Measurements from ENCODE around the gene RIPOR2.
"Not testable (repeated sequence)": the region's sequence is repeated elsewhere in the genome, so short reads cannot be mapped to it uniquely, and the experiment has no call there.

RIPOR2 gene

GRCh38 chr6:24903681-24904080 lies 32.1 kb downstream of the RIPOR2 start:
- DNase-seq (ENCODE audit: low read depth in 3 of 3), result no peak

GRCh38 chr6:24902782-24903181 lies 33.0 kb downstream of the RIPOR2 start:
- no peak for DNase-seq (ENCODE audit: low read depth in 3 of 3)

DNA sequence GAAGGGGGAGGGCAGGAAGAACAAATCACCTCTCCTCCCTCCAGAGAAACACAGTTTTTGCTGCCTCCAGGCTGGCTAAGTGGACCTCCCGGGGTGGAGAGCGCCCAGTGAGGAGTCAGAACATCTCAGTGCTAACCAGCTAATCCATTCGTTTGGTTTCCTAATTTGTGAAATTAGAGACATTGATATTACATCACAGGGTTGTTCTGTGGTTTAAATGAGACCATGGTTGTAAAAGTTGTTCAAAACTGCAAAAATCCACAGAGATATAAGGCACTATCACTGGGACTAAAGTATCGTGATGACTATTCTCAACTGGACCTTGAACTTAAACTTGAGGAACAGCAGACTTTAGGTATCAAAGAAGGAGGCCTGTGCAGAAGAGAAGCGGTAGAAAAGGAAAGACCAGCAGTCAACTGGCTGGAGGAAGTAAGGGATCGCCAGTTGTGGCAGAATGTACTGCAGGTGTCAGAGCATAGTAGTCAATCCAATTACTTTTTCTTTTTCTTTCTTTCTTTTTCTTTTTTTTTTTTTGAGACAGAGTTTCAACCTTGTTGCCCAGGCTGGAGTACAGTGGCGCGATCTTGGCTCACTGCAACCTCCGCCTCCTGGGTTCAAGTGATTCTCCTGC lies 33.9 kb downstream of the RIPOR2 start:
- DNase-seq (ENCODE audit: low read depth in 3 of 3), result no peak

DNA sequence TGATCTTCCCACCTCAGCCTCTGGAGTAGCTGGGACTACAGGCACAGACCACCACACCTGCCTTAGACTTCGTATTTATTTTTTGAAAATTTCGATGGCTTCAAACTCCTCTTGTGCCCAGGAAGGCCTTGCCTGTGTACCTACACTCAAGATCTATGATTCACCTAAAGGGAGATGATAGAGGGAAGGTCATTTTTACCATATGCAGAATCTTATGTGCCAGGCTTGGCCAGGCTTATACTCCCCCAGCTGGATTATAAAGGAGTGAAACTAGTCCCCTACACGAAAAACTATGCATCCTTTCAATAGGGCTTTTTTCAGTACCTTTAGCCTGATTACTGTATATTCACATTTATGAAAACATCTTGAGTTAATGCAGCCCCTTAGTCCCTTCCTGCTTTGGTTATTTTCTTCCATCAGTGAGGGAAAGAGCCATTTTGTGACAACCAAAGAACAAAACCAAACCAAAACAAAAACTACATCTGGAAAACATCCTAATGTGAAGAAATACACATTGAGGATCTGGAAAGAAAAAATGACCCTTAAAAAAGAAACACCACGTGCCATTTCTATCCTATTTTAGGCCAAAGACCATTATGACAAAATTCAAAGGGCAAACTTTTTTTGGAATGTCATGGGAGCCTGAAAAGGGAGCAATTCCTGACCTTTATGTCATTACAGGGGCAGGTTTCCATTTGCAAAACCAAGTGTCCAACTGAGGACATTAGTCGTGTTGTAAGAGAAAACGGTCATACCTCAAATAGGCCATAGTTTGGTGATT lies 34.7 kb downstream of the RIPOR2 start:
- no peak for DNase-seq (ENCODE audit: low read depth in 3 of 3)

DNA sequence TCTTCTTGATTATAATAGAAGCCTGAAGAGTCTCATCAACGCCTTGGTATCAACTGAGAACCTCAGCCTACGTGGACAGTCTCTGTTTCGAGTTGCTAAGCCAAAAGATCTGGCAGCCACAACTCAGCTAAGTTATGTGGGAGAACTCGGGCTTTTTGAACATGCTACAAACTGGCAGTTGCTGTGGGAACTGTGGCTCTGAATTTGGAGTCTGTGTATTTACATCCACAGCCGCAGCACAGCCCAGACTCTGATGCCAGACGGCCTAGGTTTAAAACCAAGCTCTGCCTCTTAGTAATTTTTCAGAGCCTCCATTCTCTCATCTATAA lies 35.8 kb downstream of the RIPOR2 start:
- DNase-seq (ENCODE audit: low read depth in 3 of 3), result no peak

GRCh38 chr6:24899136-24899996 lies 36.4 kb downstream of the RIPOR2 start:
- DNase-seq (ENCODE audit: low read depth in 3 of 3), result no peak

- DNase-seq (ENCODE audit: low read depth in 3 of 3), result no peak
These were observed 37.1 kb downstream of the RIPOR2 start for GRCh38 chr6:24898676-24899075.

GRCh38 chr6:24897186-24897585 lies 38.6 kb downstream of the RIPOR2 start:
- no peak for DNase-seq (ENCODE audit: low read depth in 3 of 3)

DNA sequence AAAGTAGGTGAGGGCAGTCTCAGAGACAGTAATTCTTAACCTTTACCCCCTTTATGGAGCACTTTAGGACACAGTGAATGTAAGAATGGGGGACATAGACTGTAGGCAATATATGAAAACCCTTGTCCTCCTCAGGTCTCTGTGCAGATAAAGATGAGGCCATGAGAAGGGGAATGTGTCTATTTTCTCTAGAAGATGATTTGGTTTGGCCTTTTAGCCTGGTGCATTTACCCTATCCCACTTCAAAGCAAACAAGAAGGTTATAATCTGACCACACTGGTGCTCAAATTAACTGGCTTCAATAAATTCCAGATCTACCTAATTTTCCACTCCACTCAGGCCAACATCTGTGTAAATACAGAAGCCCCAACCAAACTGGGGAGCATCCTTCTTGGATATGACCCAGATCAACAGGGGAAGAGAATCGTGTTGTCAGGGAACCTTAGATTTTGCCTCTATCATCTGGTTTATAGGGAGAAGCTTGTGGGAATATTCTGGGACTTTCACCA lies 42.4 kb downstream of the RIPOR2 start:
- no peak for DNase-seq (ENCODE audit: low read depth in 3 of 3)

- no peak for DNase-seq (ENCODE audit: low read depth in 3 of 3)
These were observed 44.8 kb downstream of the RIPOR2 start for GRCh38 chr6:24891004-24891403.

- no peak for DNase-seq (ENCODE audit: low read depth in 3 of 3)
These were observed 45.3 kb downstream of the RIPOR2 start for GRCh38 chr6:24890471-24890870.

- no peak for DNase-seq (ENCODE audit: low read depth in 3 of 3)
These were observed 46.9 kb downstream of the RIPOR2 start for GRCh38 chr6:24888715-24889370.

DNA sequence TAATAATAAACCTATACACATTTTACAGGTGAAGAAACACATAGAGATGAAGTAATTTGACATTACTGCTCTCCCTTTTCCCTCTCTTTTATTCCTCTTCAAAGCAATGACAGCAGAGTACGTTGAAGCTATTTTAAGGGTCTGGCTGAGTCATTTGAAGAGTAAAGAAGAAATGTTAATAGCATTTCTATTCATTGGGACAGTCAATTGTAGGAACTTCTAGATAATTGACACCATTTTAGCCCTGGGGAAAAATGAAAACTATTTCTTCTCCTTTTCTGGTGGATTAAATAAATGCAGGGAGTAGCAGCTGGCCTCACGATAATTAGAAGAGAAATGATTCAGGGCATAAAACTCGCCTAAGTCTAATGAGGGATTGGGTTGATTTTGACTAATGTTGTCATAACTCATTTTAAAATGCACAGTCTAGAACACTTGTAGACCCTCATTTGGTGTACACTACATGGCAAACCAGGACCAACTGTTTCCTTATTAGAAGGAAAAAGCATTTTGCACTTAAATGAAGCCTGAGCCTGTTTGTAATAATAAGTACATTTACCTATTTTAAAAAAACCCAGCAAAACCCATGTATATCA lies 48.1 kb downstream of the RIPOR2 start:
- DNase-seq (ENCODE audit: low read depth in 3 of 3), result no peak

DNA sequence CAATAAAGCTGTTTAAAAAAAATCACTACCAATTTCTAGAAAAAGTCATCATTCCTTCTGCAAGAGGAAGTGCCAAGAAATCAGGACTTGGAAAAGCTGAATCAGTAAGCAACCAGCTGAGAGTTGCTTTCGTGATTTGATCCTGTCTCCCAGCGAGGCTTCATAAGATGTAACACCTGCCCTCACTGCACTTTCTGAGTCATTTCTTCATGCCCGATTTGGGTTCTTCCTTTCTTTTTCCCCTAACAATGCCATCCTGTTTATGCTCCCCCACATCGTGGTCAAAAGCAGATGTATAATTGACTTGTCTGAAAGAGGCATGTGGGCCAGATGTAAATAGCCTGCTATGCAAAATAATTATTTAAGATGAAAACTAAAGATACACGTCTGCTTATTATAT lies 52.1 kb downstream of the RIPOR2 start:
- DNase-seq (ENCODE audit: low read depth in 3 of 3), result peak in 2 of 3 experiments; percentile 7 to 30

GRCh38 chr6:24882835-24883555 lies 52.8 kb downstream of the RIPOR2 start:
- no peak for DNase-seq (ENCODE audit: low read depth in 3 of 3)

DNA sequence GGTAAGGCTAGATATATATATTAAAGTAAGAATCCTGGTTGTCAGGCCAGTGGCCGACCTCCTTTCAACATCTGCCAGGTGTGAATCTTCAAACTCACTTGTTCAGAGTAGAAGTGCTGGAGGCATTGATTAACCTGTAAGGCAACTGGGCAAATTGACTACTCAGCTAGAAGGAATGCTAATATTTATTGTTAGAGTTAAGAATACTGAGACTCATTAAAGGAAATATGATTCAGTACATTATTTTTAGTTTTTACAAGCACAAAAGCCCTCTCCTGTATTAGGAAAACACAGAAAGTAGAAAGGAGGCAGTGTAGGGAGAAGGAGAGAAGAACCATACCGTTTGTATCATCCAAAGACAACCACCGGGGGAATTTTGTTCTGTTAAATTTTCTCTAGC lies 53.5 kb downstream of the RIPOR2 start:
- DNase-seq (ENCODE audit: low read depth in 3 of 3), result no peak

GRCh38 chr6:24881376-24881775 lies 54.4 kb downstream of the RIPOR2 start:
- DNase-seq (ENCODE audit: low read depth in 3 of 3), result no peak

DNA sequence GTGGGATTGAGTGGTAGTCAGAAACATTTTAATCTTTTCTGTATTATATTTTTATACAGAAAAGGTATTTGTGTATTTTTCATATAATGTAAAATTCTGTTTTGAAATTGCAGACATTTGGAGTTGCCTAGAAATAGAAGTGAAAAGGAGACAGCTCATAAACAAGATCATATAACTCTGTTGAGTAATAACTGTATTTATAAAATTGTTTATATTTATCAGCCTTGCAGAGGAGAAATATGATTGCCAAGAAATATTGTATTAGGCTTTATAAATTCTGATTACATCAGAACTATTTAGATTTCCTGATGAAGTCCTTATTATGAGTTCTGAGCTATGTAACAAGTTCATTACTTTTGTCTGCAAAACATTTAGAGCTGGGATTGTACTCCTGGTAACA lies 55.3 kb downstream of the RIPOR2 start:
- no peak for DNase-seq (ENCODE audit: low read depth in 3 of 3)

DNA sequence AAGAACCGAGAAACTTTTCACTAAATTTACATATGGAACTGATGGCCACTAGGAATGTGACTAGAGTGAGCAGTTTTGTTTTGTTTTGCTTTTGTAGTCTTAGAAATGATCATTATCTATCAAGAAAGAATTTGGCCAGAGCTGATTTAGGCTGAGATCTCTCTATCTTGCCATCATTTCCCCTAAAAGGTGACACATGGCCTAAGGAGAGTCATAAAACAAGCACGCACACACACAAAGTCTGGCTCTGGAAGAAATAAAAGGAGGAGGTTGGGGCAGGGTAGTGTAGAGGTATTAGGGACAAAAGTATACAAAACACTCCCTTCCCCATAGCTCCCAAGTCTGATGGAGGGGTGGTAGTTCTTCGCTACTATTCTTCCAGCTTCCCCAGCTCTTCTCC lies 56.4 kb downstream of the RIPOR2 start:
- no peak for DNase-seq (ENCODE audit: low read depth in 3 of 3)

DNA sequence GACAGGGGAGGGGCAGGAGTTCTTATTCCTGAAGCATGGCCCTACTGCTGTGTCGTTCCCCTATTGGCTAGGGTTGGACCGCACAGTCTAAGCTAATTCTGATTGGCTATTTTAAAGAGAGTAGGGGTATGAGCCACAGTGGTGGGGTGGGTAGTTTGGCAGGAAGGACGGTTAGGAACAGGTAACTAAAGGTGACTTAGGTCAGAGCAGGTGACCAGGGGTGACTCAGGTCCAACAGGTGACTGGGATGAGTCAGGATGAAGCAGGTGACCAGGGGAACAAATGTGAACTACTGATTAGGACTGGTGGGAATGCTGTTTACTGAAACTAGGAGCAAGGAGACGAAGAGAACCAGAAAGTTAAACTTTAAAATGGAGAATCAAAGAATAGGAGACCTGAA lies 58.0 kb downstream of the RIPOR2 start:
- DNase-seq (ENCODE audit: low read depth in 3 of 3), result not testable (repeated sequence)

Measured in stimulated activated CD4-positive, alpha-beta T cell treated with anti-CD3 and anti-CD28 coated beads, TNF-alpha, amount 100 ng/mL, for 4 hours (primary cell).